ENCODE data around the gene MT4. TPM values are rescaled to one million over a fixed set of nuclear protein-coding genes. Genes with fewer than 3 reads are reported as not detected.

MT4 gene
- total and polyA plus RNA-seq, 5 donors from 2014 or later: not detected

- DNase-seq (no peak), ATAC-seq (ENCODE audit: low read depth in 2 of 2) (no peak)
- no peaks in the 10 kb centered on the region for H3K36me3 ChIP-seq (ENCODE audit: control insufficient read depth, insufficient read depth, low read length)
- peaks cover 42% of the 10 kb centered on the region for H3K27me3 Mint-ChIP-seq
- H3K9me3 ChIP-seq (ENCODE audit: control insufficient read depth in 2 of 2, low read length in 2 of 2): no peaks in the 10 kb centered on the region
- H3K9me3 Mint-ChIP-seq: peaks cover 0 to 1% (median 0%) of the 10 kb centered on the region in 7 donors
- no peaks in the 10 kb centered on the region for H3K36me3 Mint-ChIP-seq
- no peaks in the 10 kb centered on the region for H3K4me1 Mint-ChIP-seq
- H3K4me1 ChIP-seq (ENCODE audit: control insufficient read depth, insufficient read depth, low read length, poor library complexity, severe bottlenecking): no peaks in the 10 kb centered on the region
- H3K27ac ChIP-seq (ENCODE audit: insufficient read depth, low read length, poor library complexity, severe bottlenecking): no peak overlapping the region
- no peak overlapping the region for H3K4me3 Mint-ChIP-seq
- H3K27me3 ChIP-seq (ENCODE audit: control insufficient read depth, insufficient read depth, low read length): peaks cover 5% of the 10 kb centered on the region
- peak overlapping the region in 1 of 3 donors; percentile 7 for H3K27ac Mint-ChIP-seq
- no peak overlapping the region for H3K4me3 ChIP-seq (ENCODE audit: low read depth, low read length)
These were observed 34.0 kb upstream of the MT4 start for GRCh38 chr16:56530872-56531271.

GRCh38 chr16:56532714-56533113 is 32.2 kb upstream of the MT4 start:
- H3K36me3 ChIP-seq (ENCODE audit: control insufficient read depth, insufficient read depth, low read length): no peaks in the 10 kb centered on the region
- Mint-ChIP-seq H3K27ac (no peak overlapping the region), H3K27me3 (peaks cover 47% of the 10 kb centered on the region), H3K9me3 (peaks cover 0 to 1% (median 0%) of the 10 kb centered on the region in 7 donors), H3K4me1 (no peaks in the 10 kb centered on the region), H3K36me3 (no peaks in the 10 kb centered on the region), H3K4me3 (no peak overlapping the region)
- DNase-seq (no peak), ATAC-seq (ENCODE audit: low read depth in 2 of 2) (no peak)
- no peaks in the 10 kb centered on the region for H3K4me1 ChIP-seq (ENCODE audit: control insufficient read depth, insufficient read depth, low read length, poor library complexity, severe bottlenecking)
- peaks cover 10% of the 10 kb centered on the region for H3K27me3 ChIP-seq (ENCODE audit: control insufficient read depth, insufficient read depth, low read length)
- H3K9me3 ChIP-seq (ENCODE audit: control insufficient read depth in 2 of 2, low read length in 2 of 2): no peaks in the 10 kb centered on the region
- H3K4me3 ChIP-seq (ENCODE audit: low read depth, low read length): no peak overlapping the region
- H3K27ac ChIP-seq (ENCODE audit: insufficient read depth, low read length, poor library complexity, severe bottlenecking): no peak overlapping the region

GRCh38 chr16:56534847-56535383 is 30.0 kb upstream of the MT4 start:
- peaks cover 0 to 1% (median 0%) of the 10 kb centered on the region in 7 donors for H3K9me3 Mint-ChIP-seq
- Histone ChIP-seq H3K9me3 (ENCODE audit: control insufficient read depth in 2 of 2, low read length in 2 of 2) (no peaks in the 10 kb centered on the region), H3K4me1 (ENCODE audit: control insufficient read depth, insufficient read depth, low read length, poor library complexity, severe bottlenecking) (no peaks in the 10 kb centered on the region), H3K36me3 (ENCODE audit: control insufficient read depth, insufficient read depth, low read length) (no peaks in the 10 kb centered on the region), H3K27ac (ENCODE audit: insufficient read depth, low read length, poor library complexity, severe bottlenecking) (no peak overlapping the region), H3K27me3 (ENCODE audit: control insufficient read depth, insufficient read depth, low read length) (peaks cover 10% of the 10 kb centered on the region), H3K4me3 (ENCODE audit: low read depth, low read length) (no peak overlapping the region)
- H3K27me3 Mint-ChIP-seq: peaks cover 50% of the 10 kb centered on the region
- H3K4me3 Mint-ChIP-seq: no peak overlapping the region
- H3K27ac Mint-ChIP-seq: no peak overlapping the region
- no peaks in the 10 kb centered on the region for H3K36me3 Mint-ChIP-seq
- H3K4me1 Mint-ChIP-seq: no peaks in the 10 kb centered on the region
- DNase-seq: no peak
- no peak for ATAC-seq (ENCODE audit: low read depth in 2 of 2)

- peaks cover 0 to 3% (median 0%) of the 10 kb centered on the region in 7 donors for H3K9me3 Mint-ChIP-seq
- H3K4me1 Mint-ChIP-seq: no peaks in the 10 kb centered on the region
- DNase-seq (no peak), ATAC-seq (ENCODE audit: low read depth in 2 of 2) (no peak)
- no peak overlapping the region for H3K27ac Mint-ChIP-seq
- no peak overlapping the region for H3K4me3 Mint-ChIP-seq
- H3K27me3 Mint-ChIP-seq: peaks cover 55% of the 10 kb centered on the region
- no peaks in the 10 kb centered on the region for H3K9me3 ChIP-seq (ENCODE audit: control insufficient read depth in 2 of 2, low read length in 2 of 2)
- H3K27me3 ChIP-seq (ENCODE audit: control insufficient read depth, insufficient read depth, low read length): peaks cover 7% of the 10 kb centered on the region
- no peaks in the 10 kb centered on the region for H3K4me1 ChIP-seq (ENCODE audit: control insufficient read depth, insufficient read depth, low read length, poor library complexity, severe bottlenecking)
- no peaks in the 10 kb centered on the region for H3K36me3 Mint-ChIP-seq
- no peaks in the 10 kb centered on the region for H3K36me3 ChIP-seq (ENCODE audit: control insufficient read depth, insufficient read depth, low read length)
- no peak overlapping the region for H3K4me3 ChIP-seq (ENCODE audit: low read depth, low read length)
- H3K27ac ChIP-seq (ENCODE audit: insufficient read depth, low read length, poor library complexity, severe bottlenecking): no peak overlapping the region
These were observed 26.5 kb upstream of the MT4 start for GRCh38 chr16:56538331-56538730.

- Mint-ChIP-seq H3K4me3 (no peak overlapping the region), H3K4me1 (no peaks in the 10 kb centered on the region), H3K27ac (no peak overlapping the region), H3K36me3 (no peaks in the 10 kb centered on the region), H3K9me3 (peaks cover 0 to 3% (median 0%) of the 10 kb centered on the region in 7 donors), H3K27me3 (peaks cover 48% of the 10 kb centered on the region)
- ATAC-seq (ENCODE audit: low read depth in 2 of 2) (no peak), DNase-seq (no peak)
- H3K27me3 ChIP-seq (ENCODE audit: control insufficient read depth, insufficient read depth, low read length): peaks cover 7% of the 10 kb centered on the region
- H3K36me3 ChIP-seq (ENCODE audit: control insufficient read depth, insufficient read depth, low read length): no peaks in the 10 kb centered on the region
- no peak overlapping the region for H3K27ac ChIP-seq (ENCODE audit: insufficient read depth, low read length, poor library complexity, severe bottlenecking)
- no peak overlapping the region for H3K4me3 ChIP-seq (ENCODE audit: low read depth, low read length)
- no peaks in the 10 kb centered on the region for H3K9me3 ChIP-seq (ENCODE audit: control insufficient read depth in 2 of 2, low read length in 2 of 2)
- no peaks in the 10 kb centered on the region for H3K4me1 ChIP-seq (ENCODE audit: control insufficient read depth, insufficient read depth, low read length, poor library complexity, severe bottlenecking)
These were observed 25.2 kb upstream of the MT4 start for GRCh38 chr16:56539656-56540055.

GRCh38 chr16:56542039-56542438 is 22.8 kb upstream of the MT4 start:
- H3K4me1 ChIP-seq (ENCODE audit: control insufficient read depth, insufficient read depth, low read length, poor library complexity, severe bottlenecking): no peaks in the 10 kb centered on the region
- H3K9me3 Mint-ChIP-seq: peaks cover 0 to 3% (median 0%) of the 10 kb centered on the region in 7 donors
- DNase-seq (no peak), ATAC-seq (ENCODE audit: low read depth in 2 of 2) (no peak)
- H3K36me3 ChIP-seq (ENCODE audit: control insufficient read depth, insufficient read depth, low read length): no peaks in the 10 kb centered on the region
- peaks cover 0 to 3% (median 0%) of the 10 kb centered on the region in 4 donors for H3K4me1 Mint-ChIP-seq
- no peak overlapping the region for H3K4me3 ChIP-seq (ENCODE audit: low read depth, low read length)
- no peak overlapping the region for H3K27ac ChIP-seq (ENCODE audit: insufficient read depth, low read length, poor library complexity, severe bottlenecking)
- peak overlapping the region in 1 of 3 donors; percentile 1 for H3K27ac Mint-ChIP-seq
- no peaks in the 10 kb centered on the region for H3K36me3 Mint-ChIP-seq
- peaks cover 28% of the 10 kb centered on the region for H3K27me3 Mint-ChIP-seq
- H3K27me3 ChIP-seq (ENCODE audit: control insufficient read depth, insufficient read depth, low read length): no peaks in the 10 kb centered on the region
- H3K4me3 Mint-ChIP-seq: no peak overlapping the region
- no peaks in the 10 kb centered on the region for H3K9me3 ChIP-seq (ENCODE audit: control insufficient read depth in 2 of 2, low read length in 2 of 2)

GRCh38 chr16:56547120-56547948 is 17.5 kb upstream of the MT4 start:
- no peaks in the 10 kb centered on the region for H3K36me3 ChIP-seq (ENCODE audit: control insufficient read depth, insufficient read depth, low read length)
- Mint-ChIP-seq H3K27ac (peak overlapping the region in 2 of 3 donors; percentile 72 to 85), H3K4me3 (no peak overlapping the region), H3K4me1 (peaks cover 6 to 19% (median 9%) of the 10 kb centered on the region in 4 donors), H3K27me3 (peaks cover 28% of the 10 kb centered on the region), H3K9me3 (no peaks in the 10 kb centered on the region), H3K36me3 (no peaks in the 10 kb centered on the region)
- H3K27ac ChIP-seq (ENCODE audit: insufficient read depth, low read length, poor library complexity, severe bottlenecking): no peak overlapping the region
- H3K27me3 ChIP-seq (ENCODE audit: control insufficient read depth, insufficient read depth, low read length): no peaks in the 10 kb centered on the region
- peak overlapping the region; percentile 40 for H3K4me3 ChIP-seq (ENCODE audit: low read depth, low read length)
- peaks cover 7% of the 10 kb centered on the region for H3K4me1 ChIP-seq (ENCODE audit: control insufficient read depth, insufficient read depth, low read length, poor library complexity, severe bottlenecking)
- peak in 1 of 2 donors; percentile 46 for ATAC-seq (ENCODE audit: low read depth in 2 of 2)
- peak in 2 of 3 donors; percentile 2 to 13 for DNase-seq
- H3K9me3 ChIP-seq (ENCODE audit: control insufficient read depth in 2 of 2, low read length in 2 of 2): no peaks in the 10 kb centered on the region
